Germinal center (tissue), 1 donor: ENCODE measurements around the gene TXNRD1.
"Not testable (repeated sequence)": the region's sequence is repeated elsewhere in the genome, so short reads cannot be mapped to it uniquely, and the experiment has no call there.

ENCODE experiments used
- DNase-seq: peaks from one replicate; pipeline ENCODE4 v3.0.0; 2012; ENCODE audit warnings: mixed read lengths, low spot score

TXNRD1 gene

DNA sequence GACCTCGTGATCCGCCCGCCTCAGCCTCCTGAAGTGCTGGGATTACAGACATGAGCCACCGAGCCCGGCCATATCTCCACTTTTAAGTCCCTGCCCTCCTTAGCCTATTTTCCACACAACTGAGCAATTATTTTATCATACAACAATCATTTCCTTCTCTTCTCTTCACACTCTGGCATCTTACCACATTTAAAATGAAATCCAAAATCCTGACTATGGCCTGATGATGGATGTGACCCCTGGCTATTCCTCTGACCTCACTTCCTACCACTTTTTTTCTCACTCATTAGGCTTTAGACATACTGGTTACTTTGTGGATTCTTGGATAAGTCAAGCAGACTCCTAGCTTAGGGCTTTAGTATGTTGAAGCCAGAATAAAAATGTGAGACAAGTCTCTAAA, 66.1 kb downstream of the TXNRD1 start:
- no peak for DNase-seq

DNA sequence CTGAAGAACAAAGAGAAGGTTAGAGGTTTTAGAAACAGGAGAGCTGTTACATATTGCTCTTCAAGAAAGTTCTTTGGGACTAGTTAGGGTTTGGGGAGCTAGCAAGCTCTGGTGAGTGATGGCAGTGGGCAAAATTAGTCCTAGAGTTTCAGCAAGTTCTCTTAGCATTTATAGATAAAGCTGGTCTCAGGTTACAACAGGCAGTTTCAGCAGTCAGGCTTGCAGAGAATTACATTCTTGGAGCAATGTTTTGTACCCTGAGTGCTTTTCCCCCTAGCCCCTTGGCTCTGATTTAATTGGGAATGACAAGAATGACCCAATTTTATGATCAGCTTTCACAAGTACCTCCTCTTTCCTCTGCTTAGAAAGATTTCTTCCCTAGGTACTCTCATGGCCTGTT, 66.5 kb downstream of the TXNRD1 start:
- DNase-seq, result no peak

GRCh38 chr12:104285740-104286515, 70.3 kb downstream of the TXNRD1 start:
- DNase-seq, result no peak

GRCh38 chr12:104286516-104287482, 71.2 kb downstream of the TXNRD1 start:
- peak; percentile 89 for DNase-seq

- peak; percentile 91 for DNase-seq
Observed at GRCh38 chr12:104288635-104289274, 73.2 kb downstream of the TXNRD1 start.

GRCh38 chr12:104290320-104290719, 74.7 kb downstream of the TXNRD1 start:
- DNase-seq, result no peak

- DNase-seq, result no peak
Observed at GRCh38 chr12:104290855-104291254, 75.3 kb downstream of the TXNRD1 start.

DNA sequence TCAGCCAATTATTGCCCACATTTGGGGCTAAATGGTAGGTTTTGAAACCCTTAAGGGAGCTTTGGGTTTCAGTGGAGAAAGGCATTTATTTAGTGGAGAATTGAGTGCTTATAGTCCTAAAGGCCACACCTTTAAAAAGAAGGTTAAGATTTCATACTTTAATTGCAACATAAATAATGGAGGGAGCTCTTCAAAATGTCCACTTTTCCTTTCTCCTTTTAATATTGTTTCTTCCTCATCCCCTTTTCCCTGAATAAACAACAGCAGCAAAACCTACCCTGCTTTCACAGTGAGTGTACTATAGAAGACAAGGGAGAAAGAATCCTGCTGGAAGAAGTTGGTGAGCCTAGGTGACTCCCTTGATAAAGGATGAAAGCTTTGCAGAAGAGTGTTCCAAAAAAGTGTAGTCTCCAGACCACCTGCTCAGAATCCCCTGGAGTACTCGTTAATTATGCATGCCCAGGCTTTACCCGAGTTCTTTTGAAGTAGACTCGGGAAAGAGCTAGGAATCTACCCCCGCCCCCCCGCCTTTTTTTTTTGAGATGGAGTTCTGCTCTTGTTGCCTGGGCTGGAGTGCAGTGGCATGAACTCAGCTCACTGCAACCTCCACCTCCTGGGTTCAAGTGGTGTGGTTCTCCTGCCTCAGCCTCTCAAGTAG, 76.4 kb downstream of the TXNRD1 start:
- DNase-seq, result no peak

- no peak for DNase-seq
Observed at GRCh38 chr12:104292872-104293794, 77.6 kb downstream of the TXNRD1 start.

DNA sequence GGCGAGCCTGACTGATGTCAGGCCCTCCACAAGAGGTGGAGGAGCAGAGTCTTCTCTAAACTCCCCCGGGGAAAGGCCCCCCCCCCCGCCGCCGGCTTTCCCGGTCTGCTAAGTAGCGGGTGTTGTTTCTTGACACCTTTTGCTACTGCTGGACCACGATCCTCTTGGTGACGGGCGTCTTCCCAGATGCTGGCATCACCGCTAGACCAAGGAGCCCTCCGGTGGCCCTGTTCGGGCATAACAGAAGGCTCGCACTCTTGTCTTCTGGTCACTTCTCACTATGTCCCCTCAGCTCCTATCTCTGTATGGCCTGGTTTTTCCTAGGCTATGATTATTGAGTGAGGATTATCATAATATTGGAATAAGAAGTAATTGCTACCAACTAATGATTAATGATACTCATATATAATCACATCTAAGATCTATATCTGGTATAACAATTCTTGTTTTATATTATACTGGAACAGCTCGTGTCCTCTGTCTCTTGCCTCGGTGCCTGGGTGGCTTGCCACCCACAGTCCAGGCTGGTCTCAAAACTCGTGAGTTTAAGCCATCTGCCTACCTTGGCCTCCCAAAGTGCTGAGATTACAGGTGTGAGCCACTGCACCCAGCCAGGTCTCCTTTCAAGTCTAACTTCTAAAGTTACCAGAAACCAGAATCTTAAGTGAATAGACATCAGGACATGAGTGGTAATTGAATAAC, 78.7 kb downstream of the TXNRD1 start:
- DNase-seq, result not testable (repeated sequence)

DNA sequence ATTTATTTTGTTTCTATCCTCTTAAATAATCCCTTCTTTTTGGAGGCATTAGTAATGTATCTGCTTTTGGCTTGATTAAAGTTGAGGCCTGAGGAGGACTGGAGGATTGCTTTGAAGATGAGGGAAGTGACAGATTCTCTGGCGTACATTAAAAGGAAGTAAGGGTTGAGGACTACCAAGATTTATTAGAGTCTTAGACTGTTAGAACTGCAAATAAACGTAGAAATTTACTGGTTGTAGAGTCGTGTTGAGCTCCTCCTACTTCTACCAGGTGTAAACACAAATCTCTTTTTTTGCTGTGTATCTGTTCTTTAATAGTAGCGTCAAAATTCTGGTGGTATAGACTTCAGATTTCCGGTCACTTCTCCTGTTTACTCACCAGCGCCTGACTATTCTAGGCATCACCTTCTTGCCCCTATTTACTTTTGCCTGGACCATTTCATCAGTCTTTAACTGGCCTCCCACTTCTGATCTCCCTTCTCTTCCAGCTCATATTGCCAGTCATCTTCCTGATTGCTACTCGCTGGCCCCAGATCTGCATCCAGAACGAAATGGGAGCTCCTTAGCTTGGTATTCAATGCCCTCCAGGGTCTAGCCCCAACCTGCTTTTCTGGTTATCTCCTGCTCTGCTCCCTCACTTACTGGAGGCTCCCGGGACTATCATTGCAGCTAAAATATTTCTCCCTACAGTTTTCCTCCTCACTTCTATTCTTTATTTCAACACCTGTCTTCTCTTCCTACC, 79.5 kb downstream of the TXNRD1 start:
- DNase-seq, result no peak

DNA sequence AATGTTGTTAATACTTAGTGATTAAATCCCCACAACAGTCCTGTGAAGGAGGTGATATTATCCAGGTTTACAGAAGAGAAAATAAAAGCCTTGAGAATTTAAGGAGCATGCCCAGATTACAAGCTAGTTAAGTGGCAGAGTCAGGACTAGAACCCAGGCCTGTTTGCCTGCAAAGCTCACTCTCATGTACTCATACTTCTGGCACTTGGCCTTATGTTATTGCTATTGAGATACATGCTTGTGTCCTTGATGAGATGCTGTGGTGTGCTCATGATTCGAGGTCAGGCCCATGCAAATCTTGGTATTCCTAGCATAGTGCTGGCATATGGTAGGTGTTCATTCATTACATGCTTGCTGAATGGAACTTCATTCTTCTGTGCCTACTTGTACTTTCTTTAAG, 80.4 kb downstream of the TXNRD1 start:
- DNase-seq, result no peak

GRCh38 chr12:104296718-104297117, 81.1 kb downstream of the TXNRD1 start:
- no peak for DNase-seq

DNA sequence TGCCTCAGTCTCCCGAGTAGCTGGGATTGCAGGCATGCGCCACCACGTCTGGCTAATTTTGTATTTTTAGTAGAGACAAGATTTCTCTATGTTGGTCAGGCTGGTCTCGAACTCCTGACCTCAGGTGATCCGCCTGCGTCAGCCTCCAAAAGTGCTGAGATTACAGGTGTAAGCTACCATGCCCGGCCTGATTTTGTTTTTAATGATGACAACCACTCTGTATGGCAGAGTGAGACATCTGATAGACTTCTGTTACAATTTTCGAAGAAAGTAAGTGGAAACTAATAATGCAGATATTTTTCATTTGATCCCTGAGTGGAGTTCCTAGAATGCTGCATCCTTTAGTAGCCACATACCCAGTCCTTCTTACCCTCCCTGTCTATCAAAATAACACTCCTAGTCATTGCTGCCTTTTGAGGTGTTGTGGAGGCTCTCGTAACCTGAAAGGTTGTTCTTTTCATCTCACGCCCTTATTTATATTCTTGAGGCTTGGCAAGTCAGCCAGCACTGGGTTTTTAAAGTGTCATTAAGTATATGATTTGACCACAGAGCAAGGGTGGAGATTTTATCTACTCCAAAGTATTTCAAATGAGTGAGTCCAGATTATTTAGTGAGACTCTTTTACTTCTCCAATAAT, 82.0 kb downstream of the TXNRD1 start:
- DNase-seq, result no peak

- DNase-seq, result no peak
Observed at GRCh38 chr12:104299842-104300481, 84.4 kb downstream of the TXNRD1 start.

- DNase-seq, result peak; percentile 94
Observed at GRCh38 chr12:104303538-104304151, 88.1 kb downstream of the TXNRD1 start, which contains the start of gene EID3. Gene EID3 (plus strand): TSS chr12:104303739. CDS start chr12:104303935, 196 bp downstream.

DNA sequence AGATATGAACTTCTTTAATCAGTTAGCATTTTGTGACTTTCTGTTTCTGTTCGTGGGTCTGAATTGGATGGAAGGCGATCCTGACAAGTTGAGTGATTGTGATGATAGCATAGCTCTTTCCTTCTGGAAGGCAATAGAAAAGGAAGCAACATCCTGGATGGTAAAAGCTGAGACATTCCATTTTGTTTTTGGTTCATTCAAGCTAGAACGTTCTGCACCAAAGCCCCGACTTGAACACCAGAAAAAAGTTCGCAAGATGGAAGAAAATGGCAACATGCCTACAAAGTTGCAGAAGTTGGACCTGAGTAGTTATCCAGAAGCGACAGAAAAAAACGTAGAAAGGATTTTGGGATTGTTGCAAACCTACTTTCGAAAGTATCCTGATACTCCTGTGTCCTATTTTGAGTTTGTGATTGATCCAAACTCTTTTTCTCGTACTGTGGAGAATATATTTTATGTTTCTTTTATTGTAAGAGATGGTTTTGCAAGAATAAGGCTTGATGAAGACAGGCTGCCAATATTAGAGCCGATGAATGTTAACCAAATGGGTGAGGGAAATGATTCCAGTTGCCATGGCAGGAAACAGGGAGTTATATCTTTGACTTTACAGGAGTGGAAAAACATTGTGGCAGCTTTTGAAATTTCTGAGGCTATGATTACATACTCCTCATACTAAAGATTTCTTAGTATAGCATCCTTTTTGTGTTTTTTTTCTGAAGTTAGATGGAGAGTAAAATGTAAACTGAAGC, 88.9 kb downstream of the TXNRD1 start:
- no peak for DNase-seq
